ENCODE results near the gene TECRL. TPM values are rescaled to one million over a fixed set of nuclear protein-coding genes. Genes with fewer than 3 reads are reported as not detected.

The TECRL gene
- total RNA-seq (2021) (not detected in 2 replicates), Bru-seq, nascent RNA (percentile 0 among the genes with signal in this experiment), BruChase-seq, experiment 1, labeled RNA remaining after a 2-hour chase (not detected), BruChase-seq, experiment 2, labeled RNA remaining after a 6-hour chase (not detected)
- long read RNA-seq: 0 reads

GRCh38 chr4:64409300-64409699 lies at the start of gene TECRL:
TECRL (minus strand) TSS chr4:64409450; CDS start chr4:64409351, 99 bp downstream.
- DNase-seq (ENCODE audit: low spot score): no peak
- Histone ChIP-seq H3K4me1 (ENCODE audit: insufficient read depth, low read length, poor library complexity, severe bottlenecking) (no peaks in the 10 kb centered on the region), H3K27me3 (replicated peaks; ENCODE audit: insufficient read depth, low read depth, low read length, poor library complexity) (no peaks in the 10 kb centered on the region), H3K4me3 (ENCODE audit: low read depth, low read length, poor library complexity, severe bottlenecking) (no peak within 1 kb of the TSS), H3K9me3 (ENCODE audit: low read depth, low read length, poor library complexity, severe bottlenecking) (no peaks in the 10 kb centered on the region), H3K36me3 (ENCODE audit: insufficient read depth, low read length, poor library complexity, severe bottlenecking) (no peaks in the 10 kb centered on the region), H3K27ac (ENCODE audit: low read depth, low read length, poor library complexity, severe bottlenecking) (no peak within 1 kb of the TSS)
- ChIA-PET CTCF (no interaction called here), POLR2A (ENCODE audit: low non-redundant PET) (no interaction called here)
- intact Hi-C loops (cut with micrococcal nuclease; ENCODE audit: unreplicated experiment): no loop called here
- no TSS peak for BruUV-seq (replicated peaks)
- no peak for TF ChIP-seq CTCF (conservative IDR thresholded peaks at IDR 0.05; ENCODE audit: low read depth, low read length)

GRCh38 chr4:64432674-64433073 lies 23.4 kb upstream of the TECRL start:
- intact Hi-C loops (cut with micrococcal nuclease; ENCODE audit: unreplicated experiment): no loop called here
- Histone ChIP-seq H3K36me3 (ENCODE audit: insufficient read depth, low read length, poor library complexity, severe bottlenecking) (no peaks in the 10 kb centered on the region), H3K27me3 (replicated peaks; ENCODE audit: insufficient read depth, low read depth, low read length, poor library complexity) (no peaks in the 10 kb centered on the region), H3K27ac (ENCODE audit: low read depth, low read length, poor library complexity, severe bottlenecking) (no peak overlapping the region), H3K9me3 (ENCODE audit: low read depth, low read length, poor library complexity, severe bottlenecking) (no peaks in the 10 kb centered on the region), H3K4me1 (ENCODE audit: insufficient read depth, low read length, poor library complexity, severe bottlenecking) (no peaks in the 10 kb centered on the region), H3K4me3 (ENCODE audit: low read depth, low read length, poor library complexity, severe bottlenecking) (no peak overlapping the region)
- ChIA-PET POLR2A (ENCODE audit: low non-redundant PET) (no interaction called here), CTCF (no interaction called here)
- BruUV-seq (replicated peaks): no TSS peak
- DNase-seq (ENCODE audit: low spot score): no peak
- TF ChIP-seq EZH2 (IDR thresholded peaks at IDR 0.05; ENCODE audit: borderline replicate concordance, low read depth, low read length, poor library complexity, severe bottlenecking): no peak
- no peak for TF ChIP-seq CTCF (conservative IDR thresholded peaks at IDR 0.05; ENCODE audit: low read depth, low read length)

- intact Hi-C loops (cut with micrococcal nuclease; ENCODE audit: unreplicated experiment): no loop called here
- no TSS peak for BruUV-seq (replicated peaks)
- H3K27me3 ChIP-seq (replicated peaks; ENCODE audit: insufficient read depth, low read depth, low read length, poor library complexity): no peaks in the 10 kb centered on the region
- H3K9me3 ChIP-seq (ENCODE audit: low read depth, low read length, poor library complexity, severe bottlenecking): no peaks in the 10 kb centered on the region
- CTCF ChIA-PET: no interaction called here
- no peaks in the 10 kb centered on the region for H3K4me1 ChIP-seq (ENCODE audit: insufficient read depth, low read length, poor library complexity, severe bottlenecking)
- no peak for DNase-seq (ENCODE audit: low spot score)
- no peak overlapping the region for H3K4me3 ChIP-seq (ENCODE audit: low read depth, low read length, poor library complexity, severe bottlenecking)
- no peaks in the 10 kb centered on the region for H3K36me3 ChIP-seq (ENCODE audit: insufficient read depth, low read length, poor library complexity, severe bottlenecking)
- POLR2A ChIA-PET (ENCODE audit: low non-redundant PET): no interaction called here
- no peak overlapping the region for H3K27ac ChIP-seq (ENCODE audit: low read depth, low read length, poor library complexity, severe bottlenecking)
- TF ChIP-seq CTCF (conservative IDR thresholded peaks at IDR 0.05; ENCODE audit: low read depth, low read length) (no peak), EZH2 (IDR thresholded peaks at IDR 0.05; ENCODE audit: borderline replicate concordance, low read depth, low read length, poor library complexity, severe bottlenecking) (no peak)
These were observed 21.7 kb upstream of the TECRL start for GRCh38 chr4:64430933-64431332.

All from A673 (cell line).